GM12864 (cell line): ENCODE data around the gene PPP1R12B.
A peak's percentile ranks its signal among the peaks of the same experiment; 100 is the strongest.
"Not testable (repeated sequence)": the region's sequence is repeated elsewhere in the genome, so short reads cannot be mapped to it uniquely, and the experiment has no call there.

Experiments
- DNase-seq: peaks from one replicate; pipeline ENCODE4 v3.0.0-alpha.2; 2011; ENCODE audit warnings: low read depth
- H3K4me3 ChIP-seq: 2 replicates; pipeline ENCODE4 v1.5.1; 2011; ENCODE audit warnings: mild to moderate bottlenecking, low read depth, low read length, control low read depth
- CTCF ChIP-seq: IDR thresholded peaks from 2 replicates; pipeline ENCODE4 v1.5.1; 2011; ENCODE audit warnings: low read depth, mild to moderate bottlenecking, moderate library complexity, low read length, control low read depth, inconsistent platforms; ENCODE audit errors: missing control alignments

The PPP1R12B gene

GRCh38 chr1:202501281-202501680 lies 152.8 kb downstream of the PPP1R12B start:
- TF ChIP-seq CTCF = peak; percentile 27

GRCh38 chr1:202505356-202505755 lies 156.9 kb downstream of the PPP1R12B start:
- no peak overlapping the region for H3K4me3 ChIP-seq
- no peak for DNase-seq
- no peak for TF ChIP-seq CTCF

More at GRCh38 chr1:202501281-202501680, 152.8 kb downstream of the PPP1R12B start:
- DNase-seq = no peak
- no peak overlapping the region for H3K4me3 ChIP-seq

GRCh38 chr1:202505880-202506575 lies 157.5 kb downstream of the PPP1R12B start:
- not testable (repeated sequence) for DNase-seq, H3K4me3 ChIP-seq

GRCh38 chr1:202508863-202509262 lies 160.4 kb downstream of the PPP1R12B start:
- H3K4me3 ChIP-seq, DNase-seq: not testable (repeated sequence)

- not testable (repeated sequence) for DNase-seq, H3K4me3 ChIP-seq
Measured at GRCh38 chr1:202513875-202514274, 165.4 kb downstream of the PPP1R12B start.

- DNase-seq = no peak
- H3K4me3 ChIP-seq = no peak overlapping the region
- no peak for TF ChIP-seq CTCF
Measured at GRCh38 chr1:202516434-202516877, 168.0 kb downstream of the PPP1R12B start.

- DNase-seq, H3K4me3 ChIP-seq: not testable (repeated sequence)
Measured at GRCh38 chr1:202517146-202517545, 168.6 kb downstream of the PPP1R12B start.

GRCh38 chr1:202518180-202518579 lies 169.7 kb downstream of the PPP1R12B start:
- H3K4me3 ChIP-seq, DNase-seq: not testable (repeated sequence)

GRCh38 chr1:202518905-202519304 lies 170.4 kb downstream of the PPP1R12B start:
- not testable (repeated sequence) for H3K4me3 ChIP-seq, DNase-seq

GRCh38 chr1:202520129-202520856 lies 171.8 kb downstream of the PPP1R12B start:
- not testable (repeated sequence) for H3K4me3 ChIP-seq, DNase-seq

GRCh38 chr1:202520857-202521216 lies 172.3 kb downstream of the PPP1R12B start:
- not testable (repeated sequence) for DNase-seq, H3K4me3 ChIP-seq

GRCh38 chr1:202521484-202521883 lies 173.0 kb downstream of the PPP1R12B start:
- not testable (repeated sequence) for DNase-seq, H3K4me3 ChIP-seq
